Naive B cell (primary cell): Measurements from ENCODE around the gene TBCB. TPM values are rescaled to one million over a fixed set of nuclear protein-coding genes. Genes with fewer than 3 reads are reported as not detected.
"Not testable (repeated sequence)": the region's sequence is repeated elsewhere in the genome, so short reads cannot be mapped to it uniquely, and the experiment has no call there.

Experiments used
- ATAC-seq, 2 donors: fragments of 150-1000 bp; cut with Tn5 transposase; 2 replicates each; pipeline ENCODE4 v1.10.0; 2021; ENCODE audit warnings: low read depth in 2 of 2, mild to moderate bottlenecking in 2 of 2, moderate library complexity in 2 of 2
- DNase-seq: peaks from one replicate; pipeline ENCODE4 v3.0.0; 2022
- H3K27ac Mint-ChIP-seq, 6 donors: one replicate each; pipeline ENCODE4 v1.8.0; 2020 to 2022; ENCODE audit warnings: mild to moderate bottlenecking in 6 of 6, mixed read lengths in 6 of 6, moderate library complexity in 5 of 6, inconsistent platforms in 2 of 6
- H3K27me3 Mint-ChIP-seq, 3 donors: one replicate each; pipeline ENCODE4 v1.8.0; 2021 to 2022; ENCODE audit warnings: mixed read lengths in 3 of 3, mild to moderate bottlenecking in 1 of 3
- H3K36me3 Mint-ChIP-seq, 2 donors: one replicate each; pipeline ENCODE4 v1.8.0; 2020 to 2022; ENCODE audit warnings: mixed read lengths in 2 of 2, inconsistent platforms in 1 of 2, mild to moderate bottlenecking in 1 of 2
- H3K4me1 Mint-ChIP-seq, 3 donors: one replicate each; pipeline ENCODE4 v1.8.0; 2020 to 2022; ENCODE audit warnings: mixed read lengths in 3 of 3, inconsistent platforms in 1 of 3, mild to moderate bottlenecking in 1 of 3, moderate library complexity in 1 of 3
- H3K4me3 Mint-ChIP-seq, 8 donors: one replicate each; pipeline ENCODE4 v1.8.0; 2020 to 2022; ENCODE audit warnings: mild to moderate bottlenecking in 8 of 8, mixed read lengths in 8 of 8, moderate library complexity in 8 of 8, inconsistent platforms in 2 of 8
- H3K9me3 Mint-ChIP-seq, 7 donors: one replicate each; pipeline ENCODE4 v1.8.0; 2020 to 2022; ENCODE audit warnings: mixed read lengths in 7 of 7, mild to moderate bottlenecking in 5 of 7, inconsistent platforms in 2 of 7, moderate library complexity in 1 of 7
- polyA plus RNA-seq, 6 donors: library from polyadenylated mRNA; unstranded; fragments of 300-500 nt; fragmentation: Illumina TruSeq; gene quantifications; one replicate each; pipeline ENCODE4 v1.2.3, GENCODE V29; 2021; ENCODE audit warnings: low read depth in 6 of 6

TBCB gene
- polyA plus RNA-seq, 6 donors from 2014 or later: 142 to 230 (median 163) TPM

DNA sequence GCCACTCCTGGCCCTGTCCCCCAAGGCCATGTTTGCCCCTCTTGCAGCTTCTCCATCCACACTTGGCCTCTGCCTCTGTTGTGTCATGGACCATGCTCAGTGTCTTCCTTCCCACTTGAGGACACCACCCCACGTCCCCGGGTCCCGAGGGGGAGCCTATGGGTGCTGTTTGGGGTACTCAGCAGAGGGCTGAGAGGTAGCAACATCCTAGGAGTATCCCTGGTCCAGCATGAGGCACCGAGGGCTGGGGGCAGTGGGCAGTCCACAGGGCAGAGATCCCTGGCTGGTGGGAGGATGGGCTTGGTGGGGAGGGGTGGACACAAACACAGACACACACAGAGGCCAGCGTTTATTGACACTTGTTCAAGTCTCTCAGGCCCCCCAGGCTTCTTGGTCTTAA is 35.3 kb downstream of the TBCB start:
- Mint-ChIP-seq H3K4me3 (no peak overlapping the region), H3K36me3 (peaks cover 7 to 31% of the 10 kb centered on the region in 2 donors), H3K27ac (peak overlapping the region in 1 of 6 donors; percentile 79), H3K4me1 (peaks cover 6 to 16% (median 12%) of the 10 kb centered on the region in 3 donors), H3K9me3 (no peaks in the 10 kb centered on the region), H3K27me3 (no peaks in the 10 kb centered on the region)
- ATAC-seq (no peak), DNase-seq (no peak)

GRCh38 chr19:36151144-36152018 is 36.1 kb downstream of the TBCB start:
- H3K27ac Mint-ChIP-seq: peak overlapping the region in 1 of 6 donors; percentile 68
- no peaks in the 10 kb centered on the region for H3K9me3 Mint-ChIP-seq
- peaks cover 6 to 14% (median 12%) of the 10 kb centered on the region in 3 donors for H3K4me1 Mint-ChIP-seq
- DNase-seq (no peak), ATAC-seq (no peak)
- peaks cover 7 to 27% of the 10 kb centered on the region in 2 donors for H3K36me3 Mint-ChIP-seq
- H3K27me3 Mint-ChIP-seq: no peaks in the 10 kb centered on the region
- peak overlapping the region in 2 of 8 donors; percentile 25 to 47 for H3K4me3 Mint-ChIP-seq

DNA sequence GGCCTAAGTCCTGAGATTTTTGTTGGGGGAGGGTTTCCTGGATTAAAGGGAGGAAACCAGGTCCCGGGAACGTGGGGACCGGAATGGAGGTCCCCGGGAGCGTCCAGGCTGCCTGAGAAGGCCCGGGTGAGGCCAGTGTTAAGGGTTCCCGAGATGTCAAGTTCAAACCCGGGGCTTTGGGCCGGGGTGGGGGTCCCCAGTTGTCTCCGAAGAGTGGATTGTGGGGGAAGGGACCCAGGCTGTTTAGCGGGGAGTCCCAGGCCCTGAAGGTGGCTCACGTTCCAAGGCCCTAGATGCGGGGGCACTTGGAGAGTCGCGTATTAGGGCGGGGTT is 36.7 kb downstream of the TBCB start:
- H3K4me1 Mint-ChIP-seq: peaks cover 6 to 12% (median 11%) of the 10 kb centered on the region in 3 donors
- H3K4me3 Mint-ChIP-seq: peak overlapping the region in 1 of 8 donors; percentile 47
- H3K9me3 Mint-ChIP-seq: no peaks in the 10 kb centered on the region
- no peak for DNase-seq
- H3K36me3 Mint-ChIP-seq: peaks cover 7 to 20% of the 10 kb centered on the region in 2 donors
- H3K27ac Mint-ChIP-seq: no peak overlapping the region
- ATAC-seq: no peak
- H3K27me3 Mint-ChIP-seq: no peaks in the 10 kb centered on the region

DNA sequence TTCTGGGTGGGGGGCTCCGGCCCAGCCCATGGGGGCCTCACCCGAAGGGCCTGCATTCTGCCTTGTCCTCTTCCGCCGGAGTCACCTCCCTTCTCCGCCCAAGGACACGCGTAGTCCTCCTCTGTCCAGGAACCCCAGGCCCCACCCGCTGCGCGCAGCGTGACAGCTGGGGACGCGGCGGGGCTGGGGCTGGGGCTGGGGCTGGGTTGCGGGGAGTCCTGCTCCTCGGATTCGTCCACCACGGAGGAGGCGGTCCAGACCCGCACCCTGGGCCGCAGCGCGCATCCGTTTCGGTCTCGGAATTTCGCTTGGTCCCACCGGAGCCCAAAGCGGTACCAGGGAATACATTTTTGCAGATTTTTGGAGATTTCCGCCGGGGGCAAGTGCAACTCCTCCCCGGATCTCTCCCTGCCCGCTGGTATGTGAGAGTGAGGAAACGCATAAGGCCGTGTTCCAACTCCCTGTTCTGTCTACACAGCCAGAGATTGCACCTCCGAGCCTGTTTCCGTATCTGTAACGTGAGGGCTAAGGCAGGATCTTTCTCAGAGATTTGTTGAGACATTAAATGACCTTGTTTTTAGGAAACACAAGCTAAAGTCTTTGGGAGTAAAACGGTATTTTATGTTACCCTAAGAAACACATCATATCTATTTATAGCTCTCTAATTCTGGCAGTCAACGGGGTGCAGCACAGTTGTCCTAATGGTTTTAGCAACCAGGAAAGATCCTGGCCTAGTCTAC is 37.3 kb downstream of the TBCB start, which contains the start of gene COX7A1:
Gene COX7A1, minus strand, starts transcription at position 96 of the 740 bp plus-strand sequence. Its CDS starts 40 bp downstream, at position 56.
- DNase-seq (no peak), ATAC-seq (peak in 1 of 2 donors; percentile 36)
- H3K27me3 Mint-ChIP-seq: no peaks in the 10 kb centered on the region
- peak within 1 kb of the TSS in 4 of 8 donors; percentile 20 to 71 (median 48) for H3K4me3 Mint-ChIP-seq
- peaks cover 6 to 12% (median 8%) of the 10 kb centered on the region in 3 donors for H3K4me1 Mint-ChIP-seq
- peak within 1 kb of the TSS in 2 of 6 donors; percentile 28 to 37 for H3K27ac Mint-ChIP-seq
- peaks cover 7 to 16% of the 10 kb centered on the region in 2 donors for H3K36me3 Mint-ChIP-seq
- no peaks in the 10 kb centered on the region for H3K9me3 Mint-ChIP-seq

DNA sequence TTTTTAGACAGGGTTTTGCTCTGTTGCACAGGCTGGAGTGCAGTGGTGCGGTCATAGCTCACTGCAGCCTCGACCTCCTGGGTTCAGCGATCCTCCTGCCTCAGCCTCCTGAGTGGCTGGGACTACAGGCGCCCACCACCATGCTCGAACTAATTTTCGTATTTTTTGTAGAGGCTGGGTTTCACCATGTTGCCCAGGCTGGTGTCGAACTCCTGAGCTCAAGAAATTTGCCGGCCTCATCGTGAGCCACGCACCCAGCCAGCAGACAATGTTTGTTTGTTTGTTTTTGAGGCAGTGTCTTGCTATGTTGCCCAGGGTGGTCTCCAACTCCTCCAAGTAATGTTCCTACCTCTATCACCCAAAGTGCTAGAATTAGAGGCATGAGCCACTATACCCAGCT is 37.9 kb downstream of the TBCB start:
- peaks cover 7 to 16% of the 10 kb centered on the region in 2 donors for H3K36me3 Mint-ChIP-seq
- H3K4me1 Mint-ChIP-seq: peaks cover 6 to 12% (median 8%) of the 10 kb centered on the region in 3 donors
- H3K4me3 Mint-ChIP-seq: no peak overlapping the region
- DNase-seq (no peak), ATAC-seq (no peak)
- no peaks in the 10 kb centered on the region for H3K27me3 Mint-ChIP-seq
- no peaks in the 10 kb centered on the region for H3K9me3 Mint-ChIP-seq
- H3K27ac Mint-ChIP-seq: peak overlapping the region in 2 of 6 donors; percentile 28 to 37

- ATAC-seq: no peak
- Mint-ChIP-seq H3K27me3 (no peaks in the 10 kb centered on the region), H3K9me3 (no peaks in the 10 kb centered on the region), H3K36me3 (no peaks in the 10 kb centered on the region), H3K27ac (no peak overlapping the region), H3K4me3 (no peak overlapping the region), H3K4me1 (no peaks in the 10 kb centered on the region)
- DNase-seq: no peak
Observed at GRCh38 chr19:36160821-36161596, 45.7 kb downstream of the TBCB start.

- Mint-ChIP-seq H3K4me3 (no peak overlapping the region), H3K36me3 (no peaks in the 10 kb centered on the region), H3K27ac (peak overlapping the region in 1 of 6 donors; percentile 42), H3K4me1 (no peaks in the 10 kb centered on the region), H3K27me3 (no peaks in the 10 kb centered on the region), H3K9me3 (no peaks in the 10 kb centered on the region)
- DNase-seq (no peak), ATAC-seq (no peak)
Observed at GRCh38 chr19:36163813-36164212, 48.5 kb downstream of the TBCB start.

DNA sequence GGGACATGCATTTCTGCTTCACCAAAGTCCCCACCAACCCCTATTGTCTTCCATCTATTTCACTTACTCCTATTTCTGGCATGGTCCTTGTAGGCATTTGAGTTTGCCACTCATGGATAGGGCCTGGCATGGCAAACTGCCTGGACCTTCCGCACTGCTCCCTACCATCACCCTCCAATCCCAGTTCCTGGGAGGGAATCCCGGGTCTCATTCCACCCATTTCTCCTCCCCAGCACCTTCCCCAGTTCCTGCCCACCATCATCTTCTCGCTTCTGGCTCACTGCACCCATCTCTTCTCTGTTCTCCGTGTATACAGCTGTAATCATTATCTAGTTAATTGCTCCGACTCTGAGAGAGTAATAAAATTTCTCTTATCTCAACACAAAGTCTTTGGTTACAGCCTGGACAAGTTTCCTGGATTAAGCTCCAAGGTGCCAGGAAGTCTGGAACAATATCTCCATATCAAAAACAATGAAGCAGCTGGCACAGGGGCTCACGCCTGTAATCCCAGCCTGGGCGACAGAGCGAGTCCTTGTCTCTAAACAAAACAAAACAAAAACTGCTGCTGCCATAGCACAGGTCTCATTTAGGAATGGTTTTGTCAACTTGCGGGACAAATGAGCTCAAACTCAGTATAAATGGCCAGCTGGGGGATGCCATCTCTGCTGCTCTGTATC is 54.0 kb downstream of the TBCB start:
- no peak overlapping the region for H3K27ac Mint-ChIP-seq
- H3K4me1 Mint-ChIP-seq: peaks cover 0 to 5% (median 0%) of the 10 kb centered on the region in 3 donors
- DNase-seq (no peak), ATAC-seq (no peak)
- H3K36me3 Mint-ChIP-seq: no peaks in the 10 kb centered on the region
- H3K9me3 Mint-ChIP-seq: no peaks in the 10 kb centered on the region
- H3K27me3 Mint-ChIP-seq: no peaks in the 10 kb centered on the region
- H3K4me3 Mint-ChIP-seq: no peak overlapping the region

DNA sequence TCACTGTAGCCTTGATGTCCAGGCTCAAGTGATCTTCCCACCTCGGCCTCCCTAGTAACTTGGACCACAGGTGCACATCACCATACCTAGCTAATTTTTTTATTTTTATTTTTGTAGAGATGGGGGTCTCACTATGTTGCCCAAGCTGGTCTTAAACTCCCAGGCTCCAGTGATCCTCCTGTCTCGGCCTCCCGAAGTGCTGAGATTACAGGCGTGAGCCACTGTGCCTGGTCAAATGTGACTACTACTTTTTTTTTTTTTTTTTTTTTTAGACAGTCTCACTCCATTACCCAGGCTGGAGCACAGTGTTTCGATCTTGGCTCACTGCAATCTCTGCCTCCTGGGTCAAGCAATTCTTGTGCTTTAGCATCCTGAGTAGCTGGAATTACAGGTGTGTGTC is 57.6 kb downstream of the TBCB start:
- no peaks in the 10 kb centered on the region for H3K36me3 Mint-ChIP-seq
- no peak overlapping the region for H3K27ac Mint-ChIP-seq
- no peaks in the 10 kb centered on the region for H3K27me3 Mint-ChIP-seq
- peaks cover 0 to 5% (median 0%) of the 10 kb centered on the region in 3 donors for H3K4me1 Mint-ChIP-seq
- ATAC-seq (no peak), DNase-seq (no peak)
- no peak overlapping the region for H3K4me3 Mint-ChIP-seq
- no peaks in the 10 kb centered on the region for H3K9me3 Mint-ChIP-seq

GRCh38 chr19:36173846-36174245 is 58.6 kb downstream of the TBCB start:
- ATAC-seq, H3K4me1 Mint-ChIP-seq, H3K27me3 Mint-ChIP-seq, H3K9me3 Mint-ChIP-seq, H3K4me3 Mint-ChIP-seq, H3K27ac Mint-ChIP-seq, H3K36me3 Mint-ChIP-seq, DNase-seq: not testable (repeated sequence)
